Endothelial cell of umbilical vein (primary cell): ENCODE measurements around the gene ADIPOR2.

Experiments used
- POLR2AphosphoS5 ChIP-seq: IDR thresholded peaks from 2 replicates; pipeline ENCODE4 v1.6.1; 2012; ENCODE audit warnings: low read depth, mild to moderate bottlenecking, control low read depth, low read length, moderate library complexity; ENCODE audit not compliant: insufficient read depth
- TF ChIP-seq, protein P1 (sequence below), 2 donors: IDR thresholded peaks; 1 replicate in 1 of 2; 2 replicates in 1 of 2; pipeline ENCODE4 v1.5.1; 2011; ENCODE audit warnings: low read length in 2 of 2, mild to moderate bottlenecking in 2 of 2, moderate library complexity in 2 of 2, control low read depth in 1 of 2, inconsistent platforms in 1 of 2, low read depth in 1 of 2; ENCODE audit not compliant: insufficient read depth in 1 of 2; ENCODE audit errors: extremely low read depth in 1 of 2

- TF ChIP-seq, protein P1, sequence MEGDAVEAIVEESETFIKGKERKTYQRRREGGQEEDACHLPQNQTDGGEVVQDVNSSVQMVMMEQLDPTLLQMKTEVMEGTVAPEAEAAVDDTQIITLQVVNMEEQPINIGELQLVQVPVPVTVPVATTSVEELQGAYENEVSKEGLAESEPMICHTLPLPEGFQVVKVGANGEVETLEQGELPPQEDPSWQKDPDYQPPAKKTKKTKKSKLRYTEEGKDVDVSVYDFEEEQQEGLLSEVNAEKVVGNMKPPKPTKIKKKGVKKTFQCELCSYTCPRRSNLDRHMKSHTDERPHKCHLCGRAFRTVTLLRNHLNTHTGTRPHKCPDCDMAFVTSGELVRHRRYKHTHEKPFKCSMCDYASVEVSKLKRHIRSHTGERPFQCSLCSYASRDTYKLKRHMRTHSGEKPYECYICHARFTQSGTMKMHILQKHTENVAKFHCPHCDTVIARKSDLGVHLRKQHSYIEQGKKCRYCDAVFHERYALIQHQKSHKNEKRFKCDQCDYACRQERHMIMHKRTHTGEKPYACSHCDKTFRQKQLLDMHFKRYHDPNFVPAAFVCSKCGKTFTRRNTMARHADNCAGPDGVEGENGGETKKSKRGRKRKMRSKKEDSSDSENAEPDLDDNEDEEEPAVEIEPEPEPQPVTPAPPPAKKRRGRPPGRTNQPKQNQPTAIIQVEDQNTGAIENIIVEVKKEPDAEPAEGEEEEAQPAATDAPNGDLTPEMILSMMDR (IDR thresholded peaks at IDR 0.05; ENCODE audit: extremely low read depth in 1 of 2, insufficient read depth in 1 of 2, low read depth in 1 of 2, low read length in 2 of 2): no peak
- no peak for TF ChIP-seq POLR2AphosphoS5
These were observed 58.1 kb downstream of the ADIPOR2 start for GRCh38 chr12:1749019-1749418.
